GM18520 (cell line): Measurements from ENCODE around the gene SPATA31D4.
"Not testable (repeated sequence)": the region's sequence is repeated elsewhere in the genome, so short reads cannot be mapped to it uniquely, and the experiment has no call there.

Experiments
- ATAC-seq: cut with Tn5 transposase; IDR thresholded peaks from one replicate; pipeline ENCODE4 v1.9.1; 2021; ENCODE audit not compliant: unreplicated experiment

SPATA31D4 gene

DNA sequence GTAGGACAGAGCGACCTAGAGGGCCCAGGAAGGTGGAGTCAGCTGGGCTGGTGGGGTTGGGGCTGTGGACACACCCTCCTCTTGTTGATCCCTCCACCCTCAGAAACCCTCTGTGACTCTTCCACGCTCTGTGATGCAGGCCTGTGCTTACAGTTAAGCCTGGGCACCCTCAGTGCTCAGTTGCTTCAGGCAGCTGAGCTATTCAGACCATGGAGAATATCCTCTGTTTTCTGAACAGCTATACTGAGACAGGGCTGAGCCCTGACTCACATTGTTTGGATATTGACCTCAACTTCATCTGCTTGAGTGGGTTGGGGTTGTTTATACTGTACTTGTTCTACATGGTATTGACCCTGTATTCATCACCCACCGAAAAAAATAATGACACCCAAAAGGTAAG, at the start of gene SPATA31D4:
Gene SPATA31D4, plus strand, starts transcription at position 124 of the 400 bp plus-strand sequence. Its CDS starts 86 bp downstream, at position 210.
- ATAC-seq: not testable (repeated sequence)

DNA sequence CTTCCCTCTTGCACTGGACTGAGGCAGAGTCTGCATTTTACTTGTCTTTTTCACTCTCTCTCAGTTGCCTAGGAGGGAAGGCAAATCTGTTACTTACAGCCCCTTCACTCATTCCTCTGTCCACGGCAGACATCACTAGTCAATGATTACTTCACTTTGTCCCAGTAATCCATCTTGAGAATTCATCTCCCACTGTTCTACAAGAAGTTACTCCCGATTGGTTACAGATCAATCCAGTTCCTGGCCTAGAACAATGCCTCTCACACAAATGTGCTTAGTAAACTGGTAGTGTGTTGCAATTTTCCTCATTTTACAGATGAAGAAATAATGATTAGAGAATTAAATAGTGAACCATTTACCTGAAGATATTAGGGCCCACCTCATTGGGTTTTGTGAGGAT, 49.7 kb upstream of the SPATA31D4 start:
- ATAC-seq: no peak

- ATAC-seq: no peak
Measured at GRCh38 chr9:81879501-81879916, 48.7 kb upstream of the SPATA31D4 start.

DNA sequence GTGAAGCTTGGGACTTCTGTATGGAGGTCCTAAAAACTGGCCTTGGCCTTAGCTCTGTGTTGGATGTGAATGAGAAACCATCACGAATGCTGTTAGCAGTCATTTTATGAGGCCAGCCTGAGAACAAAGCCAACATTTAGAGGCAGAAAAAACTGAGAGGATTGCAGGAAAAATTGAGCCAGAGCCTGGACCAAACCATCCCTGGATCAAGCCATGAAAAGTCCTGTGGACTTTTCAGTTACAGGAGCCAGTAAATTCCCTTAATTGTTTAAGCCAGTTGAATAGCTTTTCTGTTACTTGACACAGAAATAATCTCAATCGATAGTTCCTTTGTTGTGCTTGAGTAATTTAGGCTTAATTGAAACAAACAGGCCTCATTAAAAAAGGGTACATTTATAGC, 42.6 kb upstream of the SPATA31D4 start:
- no peak for ATAC-seq

DNA sequence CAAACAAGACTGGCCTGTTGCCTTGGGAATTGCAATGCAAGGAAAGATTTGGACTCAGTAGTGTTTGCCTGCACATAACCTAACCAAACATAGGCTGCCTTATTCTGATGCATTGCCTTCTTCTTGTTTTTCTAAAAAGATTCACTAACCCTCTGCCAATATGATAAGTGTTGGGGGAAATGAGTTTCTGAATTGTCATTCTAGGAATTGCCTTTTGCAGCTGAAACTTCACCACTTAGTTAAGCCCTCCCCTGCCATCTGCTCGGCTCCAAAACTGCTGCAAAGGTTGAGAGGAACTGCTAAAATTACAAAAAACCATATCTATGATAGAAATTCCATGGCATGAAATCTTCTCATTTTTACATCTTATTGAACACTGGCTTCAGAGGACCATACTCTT, 41.6 kb upstream of the SPATA31D4 start:
- ATAC-seq: no peak

GRCh38 chr9:81890104-81890503, 38.1 kb upstream of the SPATA31D4 start:
- ATAC-seq: no peak

DNA sequence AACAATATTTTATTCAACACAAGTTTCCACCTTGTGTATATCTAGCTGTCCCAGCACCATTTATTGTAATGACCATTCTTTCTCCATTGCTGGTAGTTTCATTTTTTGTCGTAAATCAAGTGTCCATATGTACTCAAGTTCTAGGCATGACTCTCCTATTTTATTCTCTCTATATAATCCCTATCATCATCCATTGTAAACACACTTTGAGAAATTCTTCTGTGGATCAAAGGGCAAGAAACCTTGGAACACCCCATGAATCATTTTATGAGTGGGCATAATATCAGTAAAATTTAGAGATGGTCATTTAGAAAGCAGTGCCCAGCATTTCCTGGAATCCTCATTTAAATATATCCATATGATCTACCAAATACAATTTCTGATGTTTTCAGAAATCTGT, 35.8 kb upstream of the SPATA31D4 start:
- no peak for ATAC-seq

- ATAC-seq: no peak
Measured at GRCh38 chr9:81893929-81894328, 34.3 kb upstream of the SPATA31D4 start.

DNA sequence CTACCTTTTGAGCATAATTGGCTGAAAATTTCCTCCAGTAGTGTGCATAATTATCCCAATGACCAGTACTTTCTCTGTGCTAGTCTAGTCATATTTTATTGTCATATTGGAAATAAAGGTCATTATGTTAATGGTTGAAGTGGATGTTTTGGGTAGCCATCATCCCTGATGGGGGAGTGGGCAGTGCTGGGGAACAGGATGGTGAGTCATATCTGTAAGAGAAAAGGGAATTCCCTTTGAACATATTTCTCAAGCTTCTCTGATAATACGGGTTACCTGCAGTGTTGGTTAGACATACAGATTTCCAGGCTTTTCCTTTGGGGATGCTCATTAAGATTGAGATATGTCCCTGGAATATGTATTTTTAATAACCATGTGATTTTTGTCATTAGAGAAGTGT, 33.3 kb upstream of the SPATA31D4 start:
- ATAC-seq: no peak

- ATAC-seq: no peak
Measured at GRCh38 chr9:81896070-81896469, 32.2 kb upstream of the SPATA31D4 start.

DNA sequence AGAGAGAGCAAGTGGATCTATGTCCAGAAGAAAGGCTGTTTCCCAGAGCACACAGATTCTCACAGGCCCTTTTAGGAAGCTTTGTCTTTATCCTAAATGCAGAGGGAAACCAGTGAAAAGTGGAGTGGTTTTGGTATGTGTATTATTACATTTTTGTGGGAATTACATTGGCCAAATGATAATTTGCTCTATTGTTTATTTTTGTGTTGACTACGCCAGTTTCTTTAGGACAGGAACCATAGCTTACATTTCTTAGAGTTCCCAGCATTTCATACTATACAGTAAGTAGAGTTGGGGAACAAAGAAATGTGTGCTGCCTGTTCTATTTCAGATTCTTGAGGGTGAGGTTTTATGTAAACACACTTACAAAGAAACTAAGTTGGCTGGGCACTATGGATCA, 29.4 kb upstream of the SPATA31D4 start:
- no peak for ATAC-seq

DNA sequence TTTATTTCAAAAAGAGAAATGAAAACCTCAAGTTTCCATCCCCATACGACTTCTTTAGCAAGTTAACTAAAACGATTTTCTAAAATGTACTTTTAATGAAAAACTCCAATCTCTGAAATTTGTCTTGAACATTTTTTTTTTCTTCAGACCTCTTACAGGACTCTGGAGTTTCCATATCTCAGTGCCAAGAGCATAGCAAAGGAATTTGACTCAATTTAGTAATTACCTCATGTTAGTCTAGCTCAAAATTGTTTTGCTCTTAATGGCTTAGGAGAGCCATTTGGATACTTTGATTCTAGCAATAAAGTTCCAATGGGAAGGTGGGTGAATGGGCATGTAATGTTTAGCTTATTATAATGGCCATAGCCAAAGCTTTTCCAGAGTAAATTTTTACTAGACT, 26.0 kb upstream of the SPATA31D4 start:
- no peak for ATAC-seq

DNA sequence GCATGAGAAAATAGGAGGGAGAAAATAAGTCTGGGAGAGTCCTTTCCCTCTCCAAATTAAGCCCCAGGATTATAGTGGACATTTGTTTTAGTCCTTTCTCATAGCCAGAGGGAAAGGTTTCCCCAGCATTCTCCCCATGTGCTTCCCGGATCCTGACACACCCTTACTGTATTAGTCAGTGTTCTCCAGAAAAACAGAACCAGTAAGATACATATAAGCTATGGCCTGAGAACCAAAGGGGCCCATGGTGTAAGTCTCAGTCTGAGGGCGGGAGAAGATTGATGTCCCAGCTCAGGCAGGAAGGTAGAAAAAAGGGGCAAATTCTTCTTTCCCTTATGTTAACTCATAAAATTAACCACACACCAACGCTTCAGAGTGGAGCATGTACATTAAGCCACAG, 25.6 kb upstream of the SPATA31D4 start:
- ATAC-seq: no peak

GRCh38 chr9:81906671-81907070, 21.6 kb upstream of the SPATA31D4 start:
- ATAC-seq: no peak

DNA sequence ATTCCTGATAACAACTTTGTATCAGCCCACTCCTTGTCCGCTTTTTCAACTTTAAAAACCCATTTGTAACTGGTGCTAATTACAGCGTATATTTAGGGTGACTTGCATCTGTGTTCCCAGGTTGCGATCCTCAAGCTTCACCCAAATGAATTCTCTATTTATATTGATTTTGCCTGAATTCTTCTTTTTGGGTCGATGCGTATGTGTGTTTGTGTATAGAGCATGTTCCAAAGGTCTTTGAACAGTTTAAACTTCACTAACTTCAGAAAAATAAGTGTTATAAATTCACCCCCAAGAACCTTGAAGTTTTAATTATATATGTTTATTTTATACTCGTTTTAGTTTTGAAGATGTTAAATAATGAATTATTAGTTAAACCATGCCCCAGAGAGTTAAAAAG, 16.1 kb upstream of the SPATA31D4 start:
- ATAC-seq: no peak

DNA sequence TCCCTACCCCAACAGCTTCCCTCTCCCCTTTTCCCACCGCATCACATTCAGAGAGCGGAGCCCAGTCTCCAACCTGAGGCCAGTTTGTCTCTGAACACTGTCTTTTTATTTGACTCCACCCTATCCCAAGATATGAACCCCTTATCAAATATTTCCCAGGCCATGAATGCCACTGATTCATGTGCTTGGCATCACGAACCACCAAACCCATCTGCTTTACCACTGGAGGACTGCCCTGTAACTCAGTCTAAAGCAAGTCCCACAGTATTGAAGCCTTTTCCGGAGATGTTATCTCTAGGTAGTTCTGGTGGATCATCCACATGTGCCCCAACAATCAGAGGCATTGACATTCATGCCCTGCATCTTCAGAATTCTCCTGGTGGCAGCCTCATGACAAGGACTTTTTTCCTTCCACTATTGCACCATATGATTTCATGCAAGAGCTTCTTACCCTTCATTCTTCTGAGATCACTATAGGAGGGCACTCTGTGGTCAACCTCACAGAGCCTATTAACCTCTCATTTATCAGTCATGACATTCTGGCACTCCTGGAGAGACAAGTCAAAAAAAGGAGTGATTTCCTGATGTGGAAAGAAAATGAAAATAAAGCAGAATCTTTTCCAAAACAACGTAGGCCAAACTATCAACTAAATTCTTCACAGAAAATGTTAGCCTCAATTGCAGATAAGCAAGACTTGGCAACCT, 12.3 kb upstream of the SPATA31D4 start:
- ATAC-seq: no peak

DNA sequence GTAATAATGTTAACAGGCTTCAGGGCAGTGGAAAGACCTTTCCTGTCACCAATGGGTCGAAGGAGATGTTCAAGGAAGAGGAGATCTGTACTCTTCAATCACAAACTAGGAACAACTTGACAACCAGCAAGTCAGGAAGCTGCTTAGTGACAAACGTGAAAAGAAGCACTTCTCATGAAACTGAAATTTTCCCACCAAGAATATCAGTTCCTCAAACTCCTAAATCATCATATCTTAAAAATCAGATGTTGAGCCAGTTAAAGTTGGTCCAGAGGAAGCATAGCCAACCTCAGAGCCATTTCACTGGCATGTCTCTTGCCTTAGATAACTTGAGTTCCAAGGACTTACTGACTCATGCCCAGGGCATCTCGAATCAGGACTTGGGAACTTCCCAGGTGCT, 9.7 kb upstream of the SPATA31D4 start:
- ATAC-seq: not testable (repeated sequence)

DNA sequence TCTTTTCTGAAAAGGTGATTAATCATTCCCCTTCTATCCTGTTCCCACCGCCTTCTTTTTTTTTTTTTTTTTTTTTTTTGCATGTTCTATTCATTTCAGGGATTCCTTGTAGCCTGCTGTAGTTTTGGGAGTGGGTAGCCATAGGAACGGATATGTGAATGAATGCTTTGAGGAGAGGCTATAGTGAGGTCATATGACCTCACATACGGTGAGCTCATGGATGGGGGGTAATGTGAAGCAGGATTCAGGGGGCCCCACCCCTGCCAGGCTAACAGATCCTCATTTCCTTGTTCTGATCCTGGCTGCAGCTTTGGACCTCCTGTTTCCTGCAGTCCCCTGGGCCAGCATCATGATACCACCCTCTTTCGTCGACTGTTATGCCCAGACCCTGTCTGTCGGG, 1.9 kb downstream of the SPATA31D4 start:
- not testable (repeated sequence) for ATAC-seq

- not testable (repeated sequence) for ATAC-seq
Measured at GRCh38 chr9:81933547-81933946, 5.3 kb downstream of the SPATA31D4 start.

DNA sequence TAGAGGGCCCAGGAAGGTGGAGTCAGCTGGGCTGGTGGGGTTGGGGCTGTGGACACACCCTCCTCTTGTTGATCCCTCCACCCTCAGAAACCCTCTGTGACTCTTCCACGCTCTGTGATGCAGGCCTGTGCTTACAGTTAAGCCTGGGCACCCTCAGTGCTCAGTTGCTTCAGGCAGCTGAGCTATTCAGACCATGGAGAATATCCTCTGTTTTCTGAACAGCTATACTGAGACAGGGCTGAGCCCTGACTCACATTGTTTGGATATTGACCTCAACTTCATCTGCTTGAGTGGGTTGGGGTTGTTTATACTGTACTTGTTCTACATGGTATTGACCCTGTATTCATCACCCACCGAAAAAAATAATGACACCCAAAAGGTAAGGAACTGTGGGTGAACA, 15.2 kb downstream of the SPATA31D4 start, which contains the start of gene SPATA31D3:
Gene SPATA31D3, plus strand, starts transcription at position 108 of the 400 bp plus-strand sequence. Its CDS starts 86 bp downstream, at position 194.
- ATAC-seq: not testable (repeated sequence)

DNA sequence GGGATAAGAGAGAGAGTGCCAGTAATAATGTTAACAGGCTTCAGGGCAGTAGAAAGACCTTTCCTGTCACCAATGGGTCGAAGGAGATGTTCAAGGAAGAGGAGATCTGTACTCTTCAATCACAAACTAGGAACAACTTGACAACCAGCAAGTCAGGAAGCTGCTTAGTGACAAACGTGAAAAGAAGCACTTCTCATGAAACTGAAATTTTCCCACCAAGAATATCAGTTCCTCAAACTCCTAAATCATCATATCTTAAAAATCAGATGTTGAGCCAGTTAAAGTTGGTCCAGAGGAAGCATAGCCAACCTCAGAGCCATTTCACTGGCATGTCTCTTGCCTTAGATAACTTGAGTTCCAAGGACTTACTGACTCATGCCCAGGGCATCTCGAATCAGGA, 20.4 kb downstream of the SPATA31D4 start:
- ATAC-seq: peak; percentile 38

DNA sequence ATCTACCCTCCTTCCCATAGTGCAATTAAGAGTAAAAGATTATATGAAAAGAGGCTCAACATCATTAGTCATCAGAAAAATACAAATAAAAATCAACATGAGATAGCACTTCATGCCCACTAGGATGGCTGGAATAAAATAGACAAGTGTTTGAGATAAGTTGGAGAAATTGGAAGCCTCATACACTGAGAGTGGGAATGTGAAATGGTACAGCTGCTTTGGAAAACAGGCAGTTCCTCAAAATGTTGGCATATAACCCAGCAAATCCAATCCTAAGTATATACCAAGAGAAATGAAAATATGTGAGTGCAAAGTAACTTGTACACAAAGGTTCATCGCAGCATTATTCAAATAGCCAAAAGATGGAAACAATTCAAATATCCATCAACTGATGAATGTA, 24.9 kb downstream of the SPATA31D4 start:
- ATAC-seq: no peak

- ATAC-seq: no peak
Measured at GRCh38 chr9:81955625-81956024, 27.4 kb downstream of the SPATA31D4 start.
